Measurements from ENCODE around the gene C2orf66. TPM values are rescaled to one million over a fixed set of nuclear protein-coding genes. Genes with fewer than 3 reads are reported as not detected.

The C2orf66 gene
- polyA plus RNA-seq (ENCODE audit: insufficient read length) = 0.23 TPM

DNA sequence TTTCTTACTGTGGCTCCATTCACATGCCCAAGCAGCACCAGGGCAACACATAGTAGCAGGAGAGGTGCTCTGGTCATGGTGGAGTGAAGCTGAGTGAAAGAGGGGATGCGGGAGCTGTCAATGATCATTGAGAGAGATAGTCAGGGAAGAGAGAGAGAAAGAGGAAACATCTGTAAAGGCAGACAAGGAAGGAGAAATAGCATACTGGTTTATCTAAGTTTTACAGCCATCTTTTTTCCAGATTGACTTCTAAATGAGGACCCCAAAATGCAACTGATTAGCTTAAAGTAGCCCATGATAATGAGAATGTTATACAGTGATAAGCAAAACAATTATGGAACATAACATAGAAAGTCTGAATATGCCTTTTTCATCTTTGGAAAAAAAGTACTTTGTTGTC, at the start of gene C2orf66:
Gene C2orf66 (minus strand): TSS at position 96 of the 400 bp plus-strand sequence. CDS start 19 bp downstream, at position 77.
- DNase-seq = no peak

DNA sequence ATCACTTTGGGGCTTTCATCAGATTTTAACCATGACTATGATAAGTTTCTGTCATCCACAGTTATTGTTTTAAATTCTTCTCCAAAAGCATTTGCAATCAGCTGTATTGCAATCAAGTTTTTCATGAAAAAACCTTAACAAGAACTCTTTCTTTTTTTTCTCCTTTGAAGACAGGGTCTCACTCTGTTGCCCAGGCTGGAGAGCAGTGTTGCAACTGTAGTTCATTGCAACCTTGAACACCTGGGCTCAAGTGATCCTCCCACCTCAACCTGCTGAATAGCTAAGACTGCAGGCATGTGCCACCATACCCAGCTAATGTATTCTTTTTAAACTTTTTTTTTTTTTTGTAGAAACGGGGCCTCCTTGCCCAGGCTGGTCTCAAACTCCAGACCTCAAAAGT, 45.5 kb upstream of the C2orf66 start:
- no peak for DNase-seq

DNA sequence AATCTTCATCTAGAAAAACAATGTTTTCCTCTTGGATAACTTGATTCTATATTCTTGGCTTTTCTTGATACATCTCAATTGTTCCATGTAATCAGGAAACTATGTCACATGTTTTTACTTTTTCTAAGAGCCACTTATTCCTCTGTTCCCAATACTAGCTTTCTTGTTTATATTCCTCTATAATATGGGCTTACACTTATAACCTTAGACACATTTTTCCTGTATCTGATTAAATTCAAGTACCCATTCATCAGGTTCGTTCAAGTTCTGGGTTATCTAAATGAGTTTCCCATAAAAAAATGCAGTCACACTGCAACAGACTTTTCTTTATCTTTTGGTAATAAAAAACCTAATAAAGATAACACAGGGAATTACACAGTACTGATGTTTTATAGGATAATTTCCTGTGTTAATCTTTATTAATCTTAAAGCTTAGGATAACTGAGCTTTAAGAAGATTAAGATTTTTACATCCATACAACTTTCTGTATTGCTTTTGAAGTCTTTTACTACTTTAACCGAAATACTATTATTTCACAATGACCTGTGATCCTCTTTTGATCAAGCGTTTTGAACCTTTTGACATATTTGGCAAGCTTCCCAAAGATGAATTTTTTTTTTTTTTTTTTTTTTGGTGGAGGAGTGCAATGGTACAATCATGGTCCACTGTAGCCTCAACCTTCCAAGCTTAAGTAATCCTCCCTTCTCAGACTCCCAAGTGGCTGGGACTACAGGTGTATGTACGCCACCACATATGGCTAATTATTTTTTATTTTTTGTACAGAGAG, 44.3 kb upstream of the C2orf66 start:
- no peak for DNase-seq

DNA sequence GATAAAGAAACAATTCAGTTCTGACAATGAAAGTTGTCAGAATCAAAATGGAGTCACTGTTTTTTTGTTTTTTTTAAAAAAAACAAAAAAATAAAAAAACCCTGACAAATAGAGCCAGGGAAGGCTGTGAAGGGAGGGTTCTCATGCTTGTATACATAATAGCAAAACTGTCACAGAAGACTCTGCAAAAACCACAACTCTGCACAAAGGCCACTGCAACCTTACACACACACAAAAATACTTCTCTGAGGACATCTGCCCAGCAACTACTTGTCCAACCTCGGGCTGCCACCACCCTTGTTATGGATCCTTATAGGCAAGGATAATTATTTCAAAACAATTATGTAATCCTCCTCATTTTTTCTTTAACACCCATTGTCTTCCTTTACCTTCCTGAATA, 41.9 kb upstream of the C2orf66 start:
- DNase-seq = no peak

DNA sequence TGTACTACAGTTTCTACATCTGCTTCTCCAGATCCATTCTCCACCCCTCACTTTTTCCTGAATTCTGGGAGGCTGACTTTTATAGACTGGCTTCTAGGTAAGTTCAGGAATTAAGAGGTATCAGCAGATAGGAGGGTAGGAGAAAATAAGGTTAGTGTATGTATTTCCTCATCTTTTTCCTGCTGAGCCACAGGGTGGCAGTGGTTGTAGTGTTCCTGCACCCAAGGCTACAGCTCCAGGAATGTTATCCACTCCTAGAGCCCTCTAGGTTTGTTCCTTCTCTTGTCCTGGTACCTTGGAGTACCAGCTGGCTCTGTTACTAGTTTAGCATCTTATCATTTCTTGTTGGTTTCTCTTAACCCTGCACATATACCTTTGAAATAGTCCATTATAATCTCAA, 40.7 kb upstream of the C2orf66 start:
- DNase-seq = no peak

DNA sequence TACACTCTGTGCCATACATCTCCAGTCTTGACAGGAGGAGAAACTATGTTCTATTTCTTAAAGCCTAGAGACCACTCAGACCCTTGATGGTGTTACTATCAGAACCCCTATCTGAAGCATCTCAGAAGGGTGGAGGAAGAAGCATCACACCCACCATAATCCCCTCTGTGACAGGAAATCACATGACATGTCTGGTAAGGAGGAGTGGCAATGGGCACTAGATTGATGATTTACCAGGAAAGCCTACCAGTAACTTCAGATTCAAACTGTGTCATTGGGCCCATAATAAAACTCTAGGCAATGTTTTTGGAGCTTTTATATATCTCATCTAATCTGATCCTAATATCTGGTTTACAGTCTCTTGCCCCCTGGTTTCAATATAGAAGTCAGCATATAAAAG, 37.1 kb upstream of the C2orf66 start:
- no peak for DNase-seq

DNA sequence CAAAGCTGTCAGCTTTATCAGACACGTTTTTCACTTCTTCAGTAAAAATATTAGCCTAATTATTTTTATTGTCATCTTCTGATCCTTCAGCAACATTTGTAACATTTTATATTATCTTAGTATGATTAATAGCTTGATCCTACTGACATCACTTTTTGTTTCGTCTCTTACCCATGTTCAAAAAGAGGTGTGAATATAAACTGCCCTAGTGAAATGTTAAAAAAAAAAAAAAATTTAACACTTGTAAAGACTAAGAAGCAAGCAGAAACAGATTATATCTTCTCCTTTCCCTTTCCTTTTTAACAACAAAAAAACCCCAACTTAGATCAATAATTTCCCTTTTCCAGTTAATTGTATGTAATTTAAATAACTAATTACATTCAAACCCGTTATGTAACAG, 36.2 kb upstream of the C2orf66 start:
- no peak for DNase-seq

DNA sequence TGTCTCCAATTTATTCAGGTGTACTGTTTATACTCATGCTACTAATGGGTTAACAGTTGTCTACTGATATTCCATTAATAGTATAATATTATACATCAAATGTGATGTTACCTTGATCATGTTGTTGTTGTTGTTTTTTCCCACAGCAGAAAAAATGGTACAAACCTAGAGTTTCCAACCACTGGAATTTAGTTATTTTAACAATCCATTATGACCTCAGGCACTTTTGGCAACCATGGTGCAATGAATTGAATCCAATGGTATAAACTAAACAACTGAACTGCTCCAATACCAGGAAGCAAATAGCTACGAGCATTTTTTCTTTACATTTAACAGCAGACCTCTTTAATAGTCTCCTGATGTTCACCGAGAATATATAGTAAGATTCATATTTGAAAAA, 31.0 kb upstream of the C2orf66 start:
- DNase-seq = no peak

DNA sequence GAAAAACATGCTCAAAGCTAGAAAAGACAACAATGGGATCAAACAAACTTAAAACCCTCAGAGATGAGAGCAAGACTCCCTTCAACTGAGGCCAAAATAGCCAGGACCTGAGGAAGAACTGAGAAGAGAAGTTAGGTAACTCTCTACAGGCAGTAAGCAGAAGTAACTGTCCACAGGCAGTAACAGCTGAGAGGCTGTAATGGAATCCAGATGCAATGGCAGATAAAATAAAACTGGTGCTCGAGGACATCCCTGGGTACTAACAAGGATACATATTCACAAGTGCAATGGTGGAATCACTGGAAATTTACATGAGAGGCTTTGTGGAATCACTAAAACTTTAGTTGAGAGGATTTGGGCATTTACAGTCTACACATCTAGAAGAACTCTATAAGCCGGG, 30.4 kb upstream of the C2orf66 start:
- DNase-seq = no peak

DNA sequence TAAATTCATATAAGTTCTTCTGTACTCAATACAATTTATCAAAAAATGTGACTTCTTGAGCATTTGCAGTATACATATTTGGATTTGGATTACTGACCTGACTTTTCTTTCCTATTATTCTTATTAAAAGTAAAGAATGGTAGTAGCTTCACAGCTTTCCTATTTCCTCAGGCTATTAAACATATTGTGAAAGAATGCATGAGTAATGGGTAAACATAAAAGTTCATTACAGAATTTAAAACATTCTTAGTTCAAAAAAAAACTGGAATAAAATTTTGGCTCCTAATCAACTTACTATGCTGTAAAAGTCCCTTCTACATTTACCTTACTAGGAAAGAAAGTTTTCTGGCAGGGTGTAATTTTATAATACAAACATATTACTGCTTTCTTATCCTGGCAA, 27.3 kb upstream of the C2orf66 start:
- DNase-seq = no peak

DNA sequence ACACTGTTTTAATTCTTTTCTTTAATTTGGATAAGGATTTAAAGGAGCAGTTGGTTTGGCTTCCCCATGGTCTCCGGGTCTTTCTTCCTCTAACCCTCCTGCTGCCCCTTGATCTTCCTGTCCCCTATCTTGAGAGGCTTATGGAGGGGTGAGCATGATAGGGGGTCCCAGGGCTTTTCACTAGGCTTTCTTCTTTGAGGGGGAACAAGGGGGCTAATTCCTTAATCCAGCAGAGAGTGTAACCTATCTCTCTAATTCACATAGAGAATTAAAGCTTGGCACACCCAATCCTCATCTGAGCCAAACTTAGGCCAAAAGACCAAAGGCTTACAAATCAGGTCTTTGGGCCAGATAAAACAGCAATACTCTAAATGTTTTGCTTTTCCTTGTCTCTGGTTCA, 21.5 kb upstream of the C2orf66 start:
- DNase-seq = no peak

DNA sequence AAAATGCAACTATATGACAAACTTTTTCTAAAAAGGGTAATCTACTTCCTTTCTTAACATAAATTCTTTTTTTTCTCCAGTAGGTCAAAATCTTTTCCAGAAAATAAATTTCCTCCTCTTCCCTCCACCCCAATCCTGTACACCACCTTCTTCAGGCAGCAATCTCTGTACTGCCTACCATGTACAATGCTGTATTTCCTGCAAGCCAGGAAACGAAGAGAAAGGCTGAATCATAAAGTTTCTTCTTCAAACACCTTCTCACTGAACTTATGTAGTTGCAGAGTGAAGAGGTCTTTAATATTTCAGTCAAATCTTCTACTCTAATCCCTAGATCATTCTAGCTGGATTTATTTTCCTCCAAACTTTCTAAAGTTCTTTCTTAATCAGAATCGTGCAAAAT, 18.2 kb upstream of the C2orf66 start:
- DNase-seq = no peak

DNA sequence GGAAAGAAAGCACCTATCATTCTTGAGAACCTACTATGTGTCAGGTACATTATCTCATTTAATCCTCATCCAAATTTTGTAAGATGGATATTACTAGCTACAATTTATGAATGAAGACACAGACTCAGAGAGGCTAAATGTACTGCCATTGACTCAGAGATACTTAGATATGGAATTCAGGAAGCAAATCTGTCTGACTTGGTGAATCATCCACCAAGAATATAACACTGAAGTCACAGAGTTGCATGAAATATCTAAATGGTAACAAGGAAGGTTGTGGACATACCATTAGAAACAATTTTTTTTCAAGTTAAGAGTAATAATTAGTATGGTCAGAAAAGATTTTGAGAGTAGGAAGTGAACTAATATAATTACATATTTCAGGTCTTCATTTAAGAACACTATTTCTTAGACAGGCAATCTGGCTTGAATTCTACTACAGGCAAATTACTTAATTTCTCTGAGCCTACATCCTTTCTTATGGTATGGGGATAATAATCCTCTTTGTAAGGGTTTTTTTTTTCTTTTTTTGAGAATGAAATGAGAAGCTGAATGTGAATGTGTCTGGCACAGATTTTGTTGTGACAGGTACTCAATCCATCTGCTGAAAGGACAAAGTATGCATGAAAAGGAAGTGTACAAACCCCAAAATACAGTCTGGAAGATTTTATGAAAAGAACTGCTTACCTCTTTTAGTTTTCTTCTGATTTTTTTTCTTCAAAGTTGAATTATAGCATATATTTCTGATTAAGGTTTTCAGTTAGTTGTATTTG, 14.8 kb upstream of the C2orf66 start:
- DNase-seq = no peak

DNA sequence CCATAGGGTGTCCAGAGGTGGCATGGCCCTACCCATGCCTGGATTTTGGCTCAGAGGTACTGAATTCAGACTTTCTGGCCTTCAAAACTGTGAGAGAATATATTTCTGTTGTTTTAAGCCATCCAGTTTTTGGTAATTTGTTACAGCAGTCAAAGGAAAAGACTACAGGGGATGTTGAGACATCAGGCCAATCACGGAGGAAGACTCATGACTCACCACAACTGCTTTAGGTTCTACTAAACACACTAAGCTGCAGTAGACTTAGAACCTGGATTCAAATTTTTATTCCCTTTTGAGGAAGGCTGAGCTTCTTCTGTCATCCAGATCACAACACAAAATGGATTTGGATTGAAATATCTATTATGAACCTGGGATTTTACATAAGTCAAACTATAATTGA, 12.0 kb upstream of the C2orf66 start:
- DNase-seq = no peak

DNA sequence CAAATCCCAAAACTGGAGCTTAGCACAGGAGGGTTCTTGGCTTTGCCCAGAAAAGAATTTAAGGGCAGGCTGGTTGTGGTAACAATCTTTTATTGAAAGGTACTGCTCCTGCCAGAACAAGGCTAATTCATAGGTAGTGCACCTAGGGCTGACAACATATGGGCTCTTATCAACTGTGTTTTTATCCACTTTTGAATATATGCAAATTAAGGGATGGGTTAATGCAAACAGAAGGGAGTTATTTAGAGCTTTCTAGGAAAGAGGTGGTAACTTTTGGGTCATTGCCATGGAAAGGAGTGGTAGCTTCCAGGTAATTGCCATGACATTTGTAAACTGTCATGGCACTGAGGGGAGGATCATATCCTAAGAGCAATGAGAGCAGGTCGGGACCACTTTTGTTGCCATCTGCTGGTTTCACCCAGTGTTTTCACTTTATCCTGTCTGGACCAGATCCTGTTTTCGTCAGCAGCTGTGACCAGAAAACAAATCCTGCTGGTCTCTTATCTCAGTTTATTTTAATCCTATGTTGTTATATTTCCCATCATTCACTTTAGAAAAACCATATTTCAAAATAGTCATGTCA, 981 bp downstream of the C2orf66 start:
- DNase-seq = no peak

DNA sequence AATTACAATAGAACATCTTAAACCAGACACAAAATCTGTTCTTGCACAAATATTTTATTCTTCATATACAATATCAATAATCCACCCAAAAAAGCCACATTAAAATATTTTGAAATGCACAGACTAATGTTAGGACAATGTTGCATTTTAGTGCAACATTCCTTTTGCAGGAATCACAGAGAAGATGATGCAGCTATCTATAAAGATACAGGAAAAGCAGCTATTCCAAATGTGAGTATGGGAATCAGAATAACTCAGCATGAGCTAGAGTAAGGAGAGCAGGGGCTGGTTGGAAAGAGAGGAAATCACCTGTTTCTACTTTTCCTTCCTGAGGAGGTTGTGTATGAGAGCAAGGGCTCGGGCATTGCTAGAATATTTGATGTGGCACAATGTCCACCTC, 4.8 kb downstream of the C2orf66 start:
- DNase-seq = no peak

DNA sequence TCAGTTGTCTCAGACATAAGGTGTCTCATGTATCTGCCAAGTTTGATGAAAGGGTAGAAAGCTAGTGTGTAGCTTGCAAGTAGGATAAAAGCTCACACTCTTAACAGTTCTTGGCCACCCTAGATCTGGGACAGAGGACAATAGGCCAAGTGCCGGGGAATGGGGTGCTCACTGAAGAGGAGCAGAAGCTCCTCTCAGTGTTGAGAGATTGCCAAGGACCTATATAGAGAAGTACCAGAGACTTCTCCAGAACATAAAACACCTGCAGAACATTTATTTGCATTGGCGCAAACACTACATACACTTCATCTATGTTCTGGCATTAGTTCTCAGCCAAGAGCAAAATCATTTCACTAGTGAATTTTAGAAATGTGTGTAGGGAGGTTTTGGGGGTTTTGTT, 6.8 kb downstream of the C2orf66 start:
- DNase-seq = no peak

DNA sequence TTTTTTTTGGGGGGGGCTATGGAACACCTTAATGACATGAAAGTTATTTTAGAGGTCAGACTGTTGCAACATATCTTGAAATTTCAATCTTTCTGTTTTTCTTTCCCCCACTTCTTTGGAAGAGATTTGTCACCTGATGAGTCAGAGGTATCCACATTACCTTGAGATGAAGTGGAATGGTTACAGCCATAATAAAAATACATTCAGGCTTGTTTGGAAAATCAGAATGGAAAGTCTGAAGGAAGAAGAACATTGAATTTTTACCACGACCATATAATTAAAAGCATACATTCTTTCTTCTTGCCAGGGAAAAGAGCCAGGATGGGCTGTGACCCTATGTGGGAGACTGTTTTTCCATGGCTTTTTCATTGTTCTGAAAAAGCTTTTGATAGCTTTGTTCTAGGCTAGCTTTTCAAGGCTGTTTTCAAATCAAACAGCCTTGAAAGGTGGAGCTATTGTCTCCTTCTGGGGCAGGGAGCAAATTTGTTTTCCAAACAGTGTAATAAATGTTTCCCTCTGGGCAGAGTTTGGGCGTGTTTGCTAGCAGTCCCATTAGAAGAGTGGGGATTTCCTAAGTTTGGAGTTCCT, 7.4 kb downstream of the C2orf66 start:
- DNase-seq = no peak

DNA sequence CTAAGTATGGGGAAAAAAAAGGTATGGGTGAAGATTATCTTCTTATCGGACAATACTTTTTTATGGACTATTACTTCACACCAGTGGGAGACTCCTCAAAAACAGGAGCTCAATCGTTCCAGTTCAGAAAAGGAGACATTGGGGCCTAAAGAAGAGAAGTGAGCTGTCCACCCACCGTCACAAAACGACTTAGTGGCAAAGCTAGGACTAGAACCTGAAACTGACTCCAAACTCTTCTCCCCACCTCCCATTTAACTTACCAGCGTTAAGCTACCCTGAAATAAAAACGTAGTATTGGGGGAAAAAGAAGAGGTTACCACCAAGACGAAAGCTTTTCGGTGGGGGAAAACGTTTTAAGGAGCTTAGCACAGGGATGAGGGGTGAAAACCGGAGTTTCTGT, 10.2 kb downstream of the C2orf66 start:
- DNase-seq = no peak

DNA sequence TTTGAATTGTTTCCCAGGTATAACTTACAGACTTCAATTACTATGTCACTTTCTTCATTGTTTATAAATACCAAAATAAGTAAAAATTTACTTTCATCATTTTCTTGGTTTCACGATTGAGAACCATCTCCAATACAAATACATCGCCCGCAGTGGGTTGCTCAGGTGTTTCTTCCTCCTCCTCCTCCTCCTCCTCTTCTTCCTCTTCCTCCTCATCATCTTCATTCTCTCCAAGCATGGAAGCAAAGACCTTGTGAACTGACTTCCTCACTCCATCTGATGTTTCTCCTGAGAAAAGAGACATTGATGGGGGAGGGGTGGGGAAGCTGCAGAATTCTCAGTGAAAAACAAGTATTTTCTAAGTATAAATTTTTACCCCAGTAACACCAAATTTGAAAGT, 16.3 kb downstream of the C2orf66 start:
- no peak for DNase-seq

DNA sequence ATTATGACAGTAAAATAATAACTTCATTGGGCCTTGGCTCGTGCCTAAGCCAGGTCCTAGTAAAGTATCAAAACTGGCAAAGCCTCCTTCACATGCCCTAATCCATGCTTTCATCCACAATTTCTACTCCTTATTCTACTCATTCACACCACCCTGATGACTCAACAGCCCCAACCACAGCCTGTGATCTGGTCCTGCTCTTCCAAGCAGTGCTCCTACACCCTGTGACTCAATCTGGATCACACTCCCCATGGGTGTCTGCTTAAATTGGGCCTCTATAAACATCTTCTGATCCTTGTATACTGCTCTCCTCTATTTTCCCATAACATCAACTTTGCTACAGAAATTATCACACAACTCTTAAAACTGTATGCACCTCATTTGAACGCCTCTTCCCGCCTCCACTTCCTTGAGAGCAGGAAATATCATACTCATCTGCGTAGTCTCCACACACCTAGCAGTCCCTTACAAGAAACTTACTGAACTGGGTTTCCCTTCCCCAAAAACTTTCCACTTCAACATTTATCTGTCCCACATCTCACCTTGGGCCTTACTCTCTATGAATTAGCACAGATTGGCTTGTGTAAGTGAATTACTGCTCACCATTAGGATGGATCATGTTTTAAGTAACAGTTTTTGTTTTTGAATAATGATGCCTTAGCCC, 25.6 kb downstream of the C2orf66 start:
- DNase-seq = no peak

DNA sequence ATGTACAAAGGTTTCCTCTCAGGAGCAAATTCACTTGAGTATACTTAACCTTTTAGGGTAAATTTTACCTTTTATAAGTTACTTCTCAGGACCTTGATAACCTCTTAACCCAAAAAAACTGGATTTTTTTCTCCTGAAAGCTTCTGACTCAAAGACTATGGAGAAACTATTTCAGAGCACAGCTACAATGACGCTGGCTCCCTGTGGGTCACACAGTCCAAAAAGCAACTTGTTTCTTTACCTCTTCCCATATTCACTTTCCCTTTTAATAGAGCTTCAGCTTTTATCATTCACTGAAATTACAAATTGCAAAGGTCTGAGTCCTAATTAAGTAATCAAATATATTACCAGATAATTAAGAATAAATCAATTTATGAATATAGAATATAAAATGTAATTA, 42.1 kb downstream of the C2orf66 start:
- DNase-seq = no peak

DNA sequence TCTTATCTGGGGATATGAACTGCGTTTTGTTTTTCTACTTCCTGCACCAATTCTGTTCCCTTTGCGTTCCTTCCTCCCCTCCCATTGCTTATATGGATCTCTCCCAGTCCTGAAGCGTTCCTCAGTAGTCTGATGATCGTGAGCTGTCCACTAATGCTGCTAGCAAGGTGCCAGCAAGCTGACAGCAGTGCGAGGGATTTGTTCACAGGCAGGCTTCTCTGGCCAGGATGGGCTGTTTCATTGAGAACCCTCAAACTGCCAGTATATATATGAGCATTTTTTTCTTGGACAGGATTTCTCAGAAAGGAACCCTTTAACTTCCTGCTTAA, 49.8 kb downstream of the C2orf66 start:
- no peak for DNase-seq

Measured in hindlimb muscle (tissue), 1 donor.